Measurements from ENCODE around the gene UBASH3A.
A peak's percentile ranks its signal among the peaks of the same experiment; 100 is the strongest.

The UBASH3A gene, protein sequence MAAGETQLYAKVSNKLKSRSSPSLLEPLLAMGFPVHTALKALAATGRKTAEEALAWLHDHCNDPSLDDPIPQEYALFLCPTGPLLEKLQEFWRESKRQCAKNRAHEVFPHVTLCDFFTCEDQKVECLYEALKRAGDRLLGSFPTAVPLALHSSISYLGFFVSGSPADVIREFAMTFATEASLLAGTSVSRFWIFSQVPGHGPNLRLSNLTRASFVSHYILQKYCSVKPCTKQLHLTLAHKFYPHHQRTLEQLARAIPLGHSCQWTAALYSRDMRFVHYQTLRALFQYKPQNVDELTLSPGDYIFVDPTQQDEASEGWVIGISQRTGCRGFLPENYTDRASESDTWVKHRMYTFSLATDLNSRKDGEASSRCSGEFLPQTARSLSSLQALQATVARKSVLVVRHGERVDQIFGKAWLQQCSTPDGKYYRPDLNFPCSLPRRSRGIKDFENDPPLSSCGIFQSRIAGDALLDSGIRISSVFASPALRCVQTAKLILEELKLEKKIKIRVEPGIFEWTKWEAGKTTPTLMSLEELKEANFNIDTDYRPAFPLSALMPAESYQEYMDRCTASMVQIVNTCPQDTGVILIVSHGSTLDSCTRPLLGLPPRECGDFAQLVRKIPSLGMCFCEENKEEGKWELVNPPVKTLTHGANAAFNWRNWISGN

DNA sequence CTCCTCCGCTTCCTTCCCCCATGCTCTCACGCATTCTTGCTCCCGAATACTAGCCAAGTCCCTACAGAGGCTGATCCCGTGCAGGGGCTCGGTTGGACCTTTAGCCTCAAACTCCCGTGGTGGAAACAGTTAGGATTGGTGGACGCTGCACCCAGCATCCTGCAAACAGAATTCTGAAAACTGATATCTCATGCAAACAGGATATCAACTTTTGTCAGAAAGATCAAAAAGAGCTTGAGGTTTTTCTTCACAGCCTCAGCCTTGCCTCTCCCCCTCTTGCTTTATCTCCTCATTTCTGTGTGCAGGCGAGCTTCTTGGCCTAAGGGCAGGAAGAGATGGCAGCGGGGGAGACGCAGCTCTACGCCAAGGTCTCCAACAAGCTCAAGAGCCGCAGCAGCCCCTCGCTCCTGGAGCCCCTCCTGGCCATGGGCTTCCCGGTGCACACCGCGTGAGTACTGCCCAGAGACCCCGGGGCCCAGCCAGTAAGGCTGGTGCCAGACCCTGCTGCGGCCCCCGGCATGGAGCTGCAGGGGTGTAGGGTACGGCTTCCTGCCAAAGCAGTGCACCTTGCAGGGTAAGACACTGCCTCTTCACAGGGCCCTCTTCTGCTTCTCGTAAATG lies at the start of gene UBASH3A:
Gene UBASH3A, plus strand, starts transcription at position 292 of the 621 bp plus-strand sequence. Its CDS starts 44 bp downstream, at position 336.
- intact Hi-C loops (cut with DNase I), result no loop called here
- DNase-seq, result no peak

DNA sequence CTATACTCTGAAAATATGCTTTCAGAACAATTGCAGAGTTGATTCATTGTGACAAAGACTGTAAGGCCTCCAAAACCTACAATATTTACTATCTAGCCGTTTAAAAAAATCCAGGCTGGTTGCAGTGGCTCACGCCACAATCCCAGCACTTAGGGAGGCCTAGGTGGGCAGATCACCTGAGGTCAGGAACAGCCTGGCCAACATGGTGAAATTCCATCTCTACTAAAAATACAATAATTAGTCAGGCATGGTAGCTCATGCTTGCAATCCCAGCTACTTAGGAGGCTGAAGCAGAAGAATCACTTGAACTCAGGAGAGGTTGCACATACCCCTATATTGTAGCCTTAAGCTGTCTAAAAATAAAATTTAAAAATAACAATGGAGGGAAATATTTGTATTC lies 47.7 kb upstream of the UBASH3A start:
- DNase-seq, result no peak
- intact Hi-C loops (cut with DNase I), result no loop called here

DNA sequence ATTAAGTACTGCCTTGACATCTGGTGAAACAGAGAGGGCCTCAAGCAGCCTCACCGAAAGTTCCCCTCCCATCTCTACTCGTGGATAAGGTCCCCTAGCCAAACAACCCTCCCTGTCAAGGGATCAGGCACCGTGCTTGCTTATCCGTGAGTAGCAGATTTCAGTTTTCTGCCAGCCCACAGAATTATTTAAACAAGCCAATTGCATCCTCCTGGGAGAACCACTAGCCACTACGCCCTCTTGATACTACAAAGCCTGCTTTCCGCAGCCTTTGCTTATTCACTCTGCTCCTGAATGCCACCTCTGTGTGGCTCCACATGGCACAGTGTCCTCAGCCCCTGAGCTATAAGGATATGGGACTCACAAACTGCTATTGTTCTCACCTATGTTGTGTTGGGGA lies 47.1 kb upstream of the UBASH3A start:
- DNase-seq, result peak in 1 of 10 donors; percentile 20
- intact Hi-C loops (cut with DNase I), result no loop called here

DNA sequence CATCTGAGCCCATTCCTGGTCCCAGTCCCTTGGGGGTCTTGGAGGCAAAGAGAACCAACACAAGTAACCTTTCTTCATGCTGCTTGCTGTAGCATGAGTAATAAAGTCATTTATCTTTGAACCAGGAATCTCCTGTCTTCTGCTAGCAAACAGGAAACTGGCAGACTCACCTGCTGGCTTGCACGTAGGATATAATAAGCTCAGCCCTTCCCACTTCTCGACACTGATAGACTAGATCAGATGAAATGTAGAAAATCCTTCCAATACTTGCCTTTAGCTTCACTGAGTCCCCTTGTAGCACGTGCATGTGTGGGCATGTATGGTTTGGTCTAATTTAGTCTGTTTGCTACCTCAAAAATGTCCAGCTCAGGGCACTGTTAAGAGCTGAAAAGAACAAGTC lies 46.4 kb upstream of the UBASH3A start:
- intact Hi-C loops (cut with DNase I), result no loop called here
- DNase-seq, result peak in 1 of 10 donors; percentile 2

DNA sequence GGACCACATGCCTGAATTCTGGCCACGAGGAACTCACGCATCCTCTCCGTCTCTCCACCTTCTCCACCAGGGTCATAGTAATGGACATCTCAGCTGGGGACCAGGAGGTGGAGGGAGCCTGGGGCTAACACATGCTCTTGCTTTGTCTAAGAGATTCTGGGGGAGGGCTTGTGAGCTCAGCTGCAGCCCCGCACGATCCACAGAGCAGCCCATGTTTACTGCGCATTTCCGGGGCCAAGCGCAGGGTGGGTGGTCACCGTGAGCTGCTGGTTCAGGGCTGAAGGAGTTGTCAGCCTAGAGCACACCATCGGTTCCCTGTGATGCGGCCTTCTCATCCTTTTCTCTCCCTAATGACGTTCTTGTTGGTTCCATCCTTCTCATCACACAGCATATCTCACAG lies 45.4 kb upstream of the UBASH3A start:
- intact Hi-C loops (cut with DNase I), result no loop called here
- DNase-seq, result peak in 2 of 10 donors; percentile 34 to 49

DNA sequence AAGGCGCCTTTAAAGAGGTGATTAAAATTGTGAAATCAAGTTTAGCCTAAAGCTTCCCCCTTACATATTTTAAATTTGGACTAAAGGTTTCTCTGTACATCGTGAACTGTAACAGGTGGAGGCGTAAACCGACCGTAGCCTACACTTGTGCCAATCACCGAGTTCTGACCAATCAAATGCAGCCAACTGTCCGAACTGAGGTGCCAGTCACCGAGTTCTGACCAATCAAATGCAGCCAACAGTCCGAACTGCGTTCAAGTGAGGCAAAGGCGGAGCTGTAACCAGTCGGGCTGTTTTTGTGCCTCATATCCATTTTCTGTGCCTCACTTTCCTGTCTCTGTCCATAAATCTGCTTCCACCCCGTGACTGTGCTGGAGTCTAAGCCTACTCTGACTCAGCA lies 44.8 kb upstream of the UBASH3A start:
- intact Hi-C loops (cut with DNase I), result no loop called here
- peak in 1 of 10 donors; percentile 17 for DNase-seq

DNA sequence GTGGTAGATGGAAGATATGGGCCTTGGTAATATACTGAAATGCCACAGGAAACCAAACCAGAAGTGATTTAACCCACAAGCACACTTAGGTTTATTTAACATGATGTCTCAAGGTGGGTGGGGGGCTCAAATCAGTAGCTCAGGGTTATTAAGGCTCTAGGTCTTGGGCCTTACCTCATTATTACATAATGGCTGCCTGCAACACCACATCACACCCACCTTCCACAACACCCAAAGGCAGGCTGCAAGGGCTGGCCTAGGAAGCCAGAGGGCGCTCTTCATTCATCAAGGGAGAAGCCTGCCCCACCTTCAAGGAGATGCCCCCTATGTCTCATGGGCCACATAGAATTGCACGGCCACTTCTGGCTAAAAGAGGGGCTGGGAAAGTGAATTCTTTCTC lies 43.4 kb upstream of the UBASH3A start:
- peak in 1 of 10 donors; percentile 39 for DNase-seq
- intact Hi-C loops (cut with DNase I), result no loop called here

DNA sequence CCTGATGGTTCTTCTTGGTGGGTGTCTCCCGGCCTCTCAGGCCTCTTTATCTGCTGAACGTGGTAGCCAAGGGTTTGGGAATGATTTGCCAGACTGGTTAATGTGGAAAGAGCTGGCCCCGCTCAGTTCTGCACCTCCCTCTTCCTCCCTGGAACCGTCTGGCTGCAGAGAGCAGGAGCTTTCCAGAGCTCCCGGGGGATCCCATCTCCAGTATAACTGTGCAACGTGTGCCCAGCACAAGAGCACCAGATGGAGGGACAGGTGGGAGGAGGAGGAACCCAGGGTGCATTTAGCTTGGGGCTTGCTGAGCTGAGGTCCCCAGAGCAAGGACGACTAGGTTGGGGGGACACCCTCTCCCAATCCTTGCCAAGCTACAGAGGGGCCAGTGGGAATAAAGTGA lies 42.4 kb upstream of the UBASH3A start:
- intact Hi-C loops (cut with DNase I), result no loop called here
- DNase-seq, result peak in 2 of 10 donors; percentile 13 to 22

DNA sequence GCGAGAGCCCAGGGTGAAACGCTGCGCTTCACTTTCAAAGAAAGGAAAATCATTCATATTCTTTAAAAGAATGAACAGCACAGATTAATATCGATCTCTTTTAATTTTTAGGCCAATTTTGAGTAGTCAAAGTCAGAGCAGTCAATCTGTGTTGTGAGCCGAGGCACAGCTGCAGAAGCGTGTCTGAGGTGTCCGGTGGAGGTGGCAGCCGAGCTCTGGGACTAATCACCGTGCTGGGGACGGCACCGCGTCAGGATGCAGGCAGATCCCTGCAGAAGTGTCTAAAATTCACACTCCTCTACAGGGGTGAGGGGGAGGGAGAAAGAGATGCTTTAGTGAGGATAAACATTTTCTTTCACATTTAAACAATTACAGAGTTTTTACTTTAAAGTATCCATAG lies 41.5 kb upstream of the UBASH3A start:
- intact Hi-C loops (cut with DNase I), result no loop called here
- peak in 2 of 10 donors; percentile 81 to 82 for DNase-seq

DNA sequence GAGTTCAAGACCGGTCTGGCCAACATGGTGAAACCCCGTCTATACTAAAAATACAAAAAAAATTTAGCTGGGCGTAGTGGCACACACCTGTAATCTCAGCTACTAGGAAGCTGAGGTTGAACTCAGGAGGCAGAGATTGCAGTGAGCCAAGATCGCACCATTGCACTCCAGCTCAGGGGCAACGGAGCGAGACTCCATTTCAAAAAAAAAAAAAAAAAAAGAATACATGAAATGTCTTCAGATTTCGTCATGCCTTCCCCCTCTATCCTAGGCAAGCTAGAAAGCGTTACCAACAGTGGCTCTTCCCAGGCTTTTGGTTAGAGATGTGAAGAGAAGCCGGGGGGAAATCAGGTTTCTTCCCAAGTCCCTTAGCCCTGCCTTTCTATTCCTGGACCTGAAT lies 41.0 kb upstream of the UBASH3A start:
- DNase-seq, result no peak
- intact Hi-C loops (cut with DNase I), result no loop called here

DNA sequence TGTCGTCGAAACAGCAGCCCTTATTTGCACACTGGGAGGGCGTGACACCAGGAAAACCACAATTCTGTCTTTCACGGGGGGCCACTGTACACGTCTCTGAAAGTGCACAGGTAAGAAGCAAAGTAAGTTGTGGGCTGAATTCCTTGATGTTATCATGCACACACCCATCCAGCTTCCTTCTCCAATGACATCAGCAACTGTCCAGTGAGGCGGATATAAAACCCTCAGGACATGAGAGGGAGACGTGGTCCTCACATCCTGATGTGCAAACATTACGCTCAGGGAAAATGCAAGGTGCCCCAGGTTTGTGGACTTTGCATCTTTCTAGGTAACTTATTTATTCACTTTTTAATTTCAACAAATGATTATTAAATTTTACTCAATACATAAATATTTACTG lies 40.4 kb upstream of the UBASH3A start:
- DNase-seq, result peak in 2 of 10 donors; percentile 27 to 41
- intact Hi-C loops (cut with DNase I), result no loop called here

DNA sequence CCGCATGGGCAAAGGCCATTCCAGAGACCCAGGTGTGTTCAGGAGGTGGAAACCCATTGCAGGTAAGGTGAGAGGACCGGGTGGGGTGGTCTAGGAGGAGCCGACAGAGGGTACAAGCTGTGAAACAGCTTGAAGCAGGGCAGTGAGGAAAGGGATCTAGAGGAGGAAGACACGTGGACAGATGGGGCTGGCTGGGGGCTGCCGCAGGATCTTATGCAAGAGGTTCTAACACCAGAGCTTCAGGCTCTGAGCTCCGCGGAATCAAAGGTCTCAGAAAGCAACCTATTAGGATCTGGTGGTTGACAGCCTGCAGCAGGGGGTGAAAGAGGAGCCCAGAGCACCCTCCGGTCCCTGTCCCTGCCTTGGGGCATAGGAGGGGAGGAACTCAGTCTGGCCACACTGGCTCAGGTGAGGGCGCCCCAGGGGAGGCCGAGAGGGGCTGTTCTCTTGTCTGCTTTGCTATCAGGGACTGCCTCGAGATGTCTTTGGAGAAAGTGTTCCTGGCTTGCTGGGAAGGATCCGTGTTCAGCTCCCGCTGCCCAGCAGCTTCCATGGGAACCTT lies 39.3 kb upstream of the UBASH3A start:
- DNase-seq, result peak in 2 of 10 donors; percentile 36 to 49
- intact Hi-C loops (cut with DNase I), result no loop called here

DNA sequence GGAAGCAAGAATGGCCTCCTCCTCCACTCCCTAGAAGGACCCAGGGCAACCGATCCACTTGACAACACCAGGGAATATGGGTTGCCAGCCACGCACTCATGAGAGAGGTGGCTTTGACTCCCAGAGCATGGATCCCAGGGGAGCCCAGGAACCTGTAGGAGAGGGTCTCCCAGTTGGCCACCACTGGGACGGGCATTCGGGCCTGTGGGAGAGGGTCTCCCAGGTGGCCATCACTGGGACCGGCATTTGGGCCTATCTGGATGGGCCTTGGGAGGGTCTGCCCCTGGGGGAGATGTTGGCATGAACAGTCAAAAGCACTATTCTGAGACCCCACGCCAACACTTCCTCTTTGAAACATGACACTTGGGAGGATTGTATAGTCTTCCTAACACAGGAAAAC lies 37.9 kb upstream of the UBASH3A start:
- DNase-seq, result peak in 2 of 10 donors; percentile 71 to 74

DNA sequence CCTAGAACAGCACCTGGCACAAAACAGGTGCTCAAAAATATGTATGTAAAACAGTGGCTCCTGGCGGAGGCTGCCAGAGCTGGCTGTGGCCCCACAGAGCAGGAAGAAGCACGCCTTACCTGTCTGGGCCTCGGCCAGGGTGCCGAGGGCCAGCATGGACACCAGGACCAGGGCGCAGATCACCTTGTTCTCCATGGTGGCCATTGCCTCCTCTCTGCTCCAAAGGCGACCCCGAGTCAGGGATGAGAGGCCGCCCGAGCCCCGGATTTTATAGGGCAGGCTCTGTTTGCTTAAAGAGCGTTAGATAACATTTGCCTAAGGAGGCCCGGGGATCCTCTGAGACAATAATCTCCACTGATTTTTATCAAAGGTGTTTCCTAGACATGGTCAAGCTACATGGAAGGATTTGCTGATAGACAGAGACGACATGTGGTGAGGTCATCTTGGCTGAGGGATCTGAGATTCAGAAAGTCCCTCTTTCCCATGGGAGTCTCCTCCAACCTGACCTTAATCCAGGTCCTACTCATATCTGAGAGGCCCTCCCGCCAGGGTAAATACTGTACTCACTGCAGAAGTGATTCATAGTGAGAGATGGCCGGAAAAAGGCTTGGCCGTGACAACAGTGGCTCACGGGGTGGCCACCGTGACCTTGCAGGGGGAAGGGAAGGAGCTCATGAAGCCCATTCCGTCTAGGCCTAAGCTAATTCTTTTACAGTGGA lies 37.3 kb upstream of the UBASH3A start, which contains the start of gene TFF1:
Gene TFF1, minus strand, starts transcription at position 244 of the 719 bp plus-strand sequence. Its CDS starts 40 bp downstream, at position 204.
- peak in 2 of 10 donors; percentile 65 to 78 for DNase-seq
- intact Hi-C loops (cut with DNase I), result no loop called here

More for the DNA sequence above, 37.9 kb upstream of the UBASH3A start:
- intact Hi-C loops (cut with DNase I), result no loop called here

DNA sequence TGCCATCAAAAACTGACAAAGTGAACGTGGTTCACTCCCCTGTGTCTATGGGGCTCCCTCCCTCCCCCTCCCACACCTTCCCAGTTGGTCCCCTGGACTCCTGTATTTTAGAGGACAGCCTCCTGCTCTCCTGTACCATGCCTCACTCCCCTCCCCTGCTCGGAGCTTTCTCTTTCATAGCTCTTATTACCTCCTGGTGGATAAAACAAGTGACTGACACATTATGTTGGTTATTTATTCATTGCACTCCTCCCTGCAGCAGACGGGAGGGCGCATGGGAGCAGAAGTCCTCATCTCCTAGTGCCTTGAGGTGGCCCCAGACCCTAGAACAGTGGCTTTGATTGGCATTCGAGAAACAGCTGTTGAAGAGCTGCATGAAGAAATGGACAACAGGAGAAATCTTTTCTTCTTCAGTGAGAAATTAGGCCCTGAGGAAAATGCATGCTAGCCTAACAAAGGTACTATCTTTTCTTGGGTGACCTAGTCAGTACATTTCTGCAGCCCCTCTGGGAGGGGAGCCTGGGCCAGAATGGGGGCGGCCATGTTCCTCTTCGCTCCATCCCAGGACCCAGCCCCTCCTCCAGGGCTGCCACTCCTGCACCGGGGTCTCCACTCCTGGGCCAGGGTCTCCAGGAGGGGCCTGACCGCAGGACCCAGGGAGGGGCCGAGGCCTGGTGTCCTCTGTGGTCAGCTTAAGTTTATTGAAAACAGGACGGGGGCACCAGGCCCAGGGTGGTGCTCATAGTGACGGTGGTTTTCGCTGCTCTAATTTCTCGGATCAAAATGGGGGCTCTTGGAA lies 36.1 kb upstream of the UBASH3A start:
- intact Hi-C loops (cut with DNase I), result no loop called here
- DNase-seq, result peak in 2 of 10 donors; percentile 40 to 78

DNA sequence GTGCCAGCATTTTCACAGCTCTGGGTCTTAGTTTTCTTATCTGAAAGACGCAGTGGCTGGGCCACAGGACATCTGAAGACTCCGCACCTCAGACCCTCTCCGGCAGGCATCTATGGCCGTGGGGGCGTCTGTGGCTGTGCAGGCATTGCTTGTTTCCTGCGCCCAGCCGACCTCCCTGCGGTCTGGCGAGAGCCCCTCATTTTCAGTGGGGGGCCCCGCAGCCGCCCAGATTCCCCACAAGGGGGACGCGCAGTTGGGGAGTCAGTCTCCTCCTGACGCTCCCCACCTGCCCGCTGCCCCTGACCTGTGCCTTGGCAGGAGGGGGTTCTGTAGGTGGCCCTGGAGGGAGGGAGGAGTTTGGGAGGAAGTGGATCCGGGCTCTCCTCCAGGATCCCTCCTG lies 33.9 kb upstream of the UBASH3A start:
- intact Hi-C loops (cut with DNase I), result no loop called here
- DNase-seq, result peak in 1 of 10 donors; percentile 75

DNA sequence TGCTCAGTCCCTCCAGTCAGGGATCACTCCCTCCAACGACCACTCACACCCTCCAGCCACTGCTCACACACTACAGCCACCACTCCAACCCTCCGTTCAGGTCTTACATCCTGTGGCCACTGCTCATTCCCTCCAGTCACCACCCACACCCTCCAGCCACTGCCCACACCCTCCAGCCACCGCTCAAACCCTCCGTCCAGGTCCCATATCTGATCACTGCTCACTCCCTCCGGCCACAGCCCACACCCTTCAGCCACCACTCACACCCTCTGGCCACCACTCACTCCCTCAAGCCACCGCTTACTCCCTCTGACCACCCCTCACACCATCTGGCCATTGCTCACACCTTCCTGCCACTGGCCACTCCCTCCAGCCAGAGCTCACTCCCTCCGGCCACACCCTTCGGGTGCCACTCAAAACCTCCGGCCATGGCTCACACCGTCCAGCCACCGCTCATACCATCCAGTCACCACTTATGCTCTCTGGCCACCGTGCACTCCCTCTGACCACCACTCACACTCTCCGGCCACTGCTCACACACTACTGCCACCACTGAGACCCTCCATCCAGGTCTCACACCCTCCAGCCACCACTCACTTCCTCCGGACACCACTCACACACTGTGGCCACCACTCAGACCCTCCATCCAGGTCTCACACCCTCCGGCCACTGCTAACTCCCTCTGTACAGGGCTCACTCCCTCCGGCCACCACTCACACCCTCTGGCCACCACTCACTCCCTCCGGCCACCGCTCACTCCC lies 32.6 kb upstream of the UBASH3A start:
- peak in 3 of 10 donors; percentile 45 to 60 (median 58) for DNase-seq
- intact Hi-C loops (cut with DNase I), result no loop called here

DNA sequence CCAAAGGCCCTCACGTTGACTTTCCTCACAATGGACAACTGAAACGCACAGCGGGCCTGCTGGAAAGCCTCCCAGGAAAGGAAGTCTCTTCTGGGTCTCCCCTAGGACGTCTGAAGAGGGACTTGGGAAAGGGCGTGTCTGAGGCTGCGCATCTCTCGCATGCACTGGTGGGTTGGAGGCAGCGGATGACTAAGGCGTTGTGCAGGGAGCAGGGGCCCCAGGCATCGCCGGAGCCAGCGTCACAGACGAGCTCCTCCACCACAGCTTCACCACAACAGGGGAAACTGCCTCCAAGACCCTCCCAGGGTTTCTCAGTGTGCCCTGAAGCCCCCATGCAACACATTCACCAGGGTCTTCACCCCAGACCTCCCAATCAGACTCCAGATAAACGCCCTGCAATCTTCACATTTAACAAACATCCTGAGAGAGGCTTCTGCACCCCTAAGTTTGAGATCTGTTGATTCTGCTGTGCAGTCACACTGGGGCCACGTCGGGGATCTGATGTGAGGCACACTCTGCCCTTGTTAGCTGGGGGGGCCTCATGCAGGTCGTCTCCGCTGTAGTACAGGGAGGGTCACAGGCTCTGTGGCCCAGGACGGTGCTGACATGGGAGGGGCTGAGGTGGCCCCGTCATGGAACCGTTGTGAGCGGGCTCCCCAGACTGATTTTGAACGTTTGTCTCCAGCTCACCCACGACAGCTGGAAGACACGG lies 30.4 kb upstream of the UBASH3A start:
- DNase-seq, result peak in 2 of 10 donors; percentile 32 to 46
- intact Hi-C loops (cut with DNase I), result no loop called here
